Myocyte (in vitro differentiated cells): ENCODE measurements around the gene GPX2. TPM values are rescaled to one million over a fixed set of nuclear protein-coding genes. Genes with fewer than 3 reads are reported as not detected.
A peak's percentile ranks its signal among the peaks of the same experiment; 100 is the strongest.

ENCODE experiments used
- DNase-seq: peaks from one replicate; pipeline ENCODE4 v3.0.0-alpha.2; 2012; ENCODE audit warnings: low read depth
- polyA plus RNA-seq: library from polyadenylated mRNA; unstranded; fragments of >200 nt; gene quantifications from one replicate; pipeline ENCODE4 v1.2.1, GENCODE V29; 2012; ENCODE audit warnings: missing spikeins
- total RNA-seq: library from RNA; depleted of rRNA; stranded (reverse); fragments of >200 nt; gene quantifications from 2 replicates; pipeline ENCODE4 v1.2.3, GENCODE V29; 2014

Gene GPX2
- not detected in 2 replicates for total RNA-seq
- 1.0 TPM for polyA plus RNA-seq

- DNase-seq: no peak
Measured at GRCh38 chr14:64942531-64943111, at the start of gene GPX2. GPX2 (minus strand) TSS chr14:64942745; CDS start chr14:64942726, 19 bp downstream.

GRCh38 chr14:64990939-64991338 is 48.4 kb upstream of the GPX2 start:
- DNase-seq: no peak

GRCh38 chr14:64990296-64990695 is 47.8 kb upstream of the GPX2 start:
- DNase-seq: no peak

- DNase-seq: no peak
Measured at GRCh38 chr14:64987438-64987767, 44.9 kb upstream of the GPX2 start.

GRCh38 chr14:64986648-64987437 is 44.3 kb upstream of the GPX2 start, which contains the start of gene FNTB:
FNTB (plus strand) TSS chr14:64986895; CDS start chr14:64986954, 59 bp downstream.
- DNase-seq: peak; percentile 98

- DNase-seq: peak; percentile 74
Measured at GRCh38 chr14:64983439-64984310, 41.1 kb upstream of the GPX2 start.

GRCh38 chr14:64979336-64980074 is 37.0 kb upstream of the GPX2 start:
- peak; percentile 85 for DNase-seq

- DNase-seq: no peak
Measured at GRCh38 chr14:64974563-64974962, 32.0 kb upstream of the GPX2 start.

GRCh38 chr14:64973826-64974225 is 31.3 kb upstream of the GPX2 start:
- DNase-seq: no peak

GRCh38 chr14:64973026-64973442 is 30.5 kb upstream of the GPX2 start:
- DNase-seq: no peak

GRCh38 chr14:64971943-64972791 is 29.6 kb upstream of the GPX2 start, which contains the start of gene RAB15:
RAB15 (minus strand) TSS chr14:64972336; CDS start chr14:64972076, 260 bp downstream.
- DNase-seq: peak; percentile 38

- peak; percentile 17 for DNase-seq
Measured at GRCh38 chr14:64971491-64971942, 29.0 kb upstream of the GPX2 start.

GRCh38 chr14:64970776-64971477 is 28.4 kb upstream of the GPX2 start:
- peak; percentile 96 for DNase-seq

- DNase-seq: peak; percentile 92
Measured at GRCh38 chr14:64970041-64970440, 27.5 kb upstream of the GPX2 start.

- DNase-seq: peak; percentile 81
Measured at GRCh38 chr14:64968651-64969050, 26.1 kb upstream of the GPX2 start.

GRCh38 chr14:64968167-64968566 is 25.6 kb upstream of the GPX2 start:
- DNase-seq: peak; percentile 20

- DNase-seq: no peak
Measured at GRCh38 chr14:64966976-64967375, 24.4 kb upstream of the GPX2 start.

GRCh38 chr14:64965356-64966000 is 22.9 kb upstream of the GPX2 start:
- DNase-seq: no peak

- DNase-seq: no peak
Measured at GRCh38 chr14:64963611-64964010, 21.1 kb upstream of the GPX2 start.
